Esophagus muscularis mucosa (tissue), 4 donors: ENCODE data around the gene EDDM13. TPM values are rescaled to one million over a fixed set of nuclear protein-coding genes. Genes with fewer than 3 reads are reported as not detected.
A peak's percentile ranks its signal among the peaks of the same experiment; 100 is the strongest.
"Not testable (repeated sequence)": the region's sequence is repeated elsewhere in the genome, so short reads cannot be mapped to it uniquely, and the experiment has no call there.

ENCODE experiments used
- DNase-seq: peaks from one replicate; pipeline ENCODE4 v3.0.0-alpha.2; 2017; ENCODE audit errors: extremely low spot score
- H3K27ac ChIP-seq, 4 donors: fragments of 200-600 bp; sonication (generic); replicated peaks in 1 of 4; 1 replicate in 3 of 4; 2 replicates in 1 of 4; pipeline ENCODE4 v1.5.1; 2016 to 2019; ENCODE audit warnings: mild to moderate bottlenecking in 1 of 4
- H3K27me3 ChIP-seq, 4 donors: fragments of 200-600 bp; sonication (generic); one replicate each; pipeline versions ENCODE4 v1.5.1 to v1.6.0; 2016 to 2019
- H3K36me3 ChIP-seq, 4 donors: fragments of 200-600 bp; sonication (generic); one replicate each; pipeline ENCODE4 v1.5.1; 2016 to 2019
- H3K4me1 ChIP-seq, 4 donors: fragments of 200-600 bp; sonication (generic); one replicate each; pipeline ENCODE4 v1.5.1; 2016 to 2019
- H3K4me3 ChIP-seq, 4 donors: fragments of 200-600 bp; sonication (generic); 1 replicate in 2 of 4; 2 replicates in 2 of 4; pipeline ENCODE4 v1.5.1; 2016 to 2019; ENCODE audit warnings: mild to moderate bottlenecking in 4 of 4, moderate library complexity in 1 of 4
- H3K9me3 ChIP-seq, 4 donors: fragments of 200-600 bp; sonication (generic); 1 replicate in 3 of 4; 2 replicates in 1 of 4; pipeline ENCODE4 v1.5.1; 2016 to 2019
- EP300 ChIP-seq: sonication (generic); formaldehyde crosslinking; IDR thresholded peaks from one replicate; pipeline ENCODE4 v1.6.1; 2017; ENCODE audit warnings: antibody characterized with exemption
- POLR2A ChIP-seq: fragments of 450-650 bp; IDR thresholded peaks from one replicate; pipeline ENCODE4 v1.6.1; 2017; ENCODE audit warnings: antibody characterized with exemption, moderate library complexity, mild to moderate bottlenecking, low read depth
- POLR2AphosphoS5 ChIP-seq, 2 donors: sonication (generic); formaldehyde crosslinking; IDR thresholded peaks; one replicate each; pipeline ENCODE4 v1.6.1; 2017; ENCODE audit warnings: antibody characterized with exemption in 2 of 2
- WGBS: methylation state at CpG from one replicate; pipeline ENCODE4 v1.1.5; 2018; 5-methylcytosine and 5-hydroxymethylcytosine counted together
- intact Hi-C: fragments of 100-400 bp; cut with DNase I; formaldehyde crosslinking; loops from one replicate; pipeline ENCODE4 v1.15.1; 2023
- total RNA-seq, 4 donors: library from RNA; depleted of rRNA; stranded (reverse); fragments of >200 nt; gene quantifications; one replicate each; pipeline versions ENCODE4 v1.1.0 to v1.2.1, GENCODE V29; 2016
- TF ChIP-seq, protein P1 (sequence below), 3 experiments: fragments of 200-600 bp in 2 of 3; fragments of 450-650 bp in 1 of 3; sonication (generic) in 2 of 3; IDR thresholded peaks; one replicate each; pipeline ENCODE4 v1.5.1; 2017 to 2019; ENCODE audit warnings: antibody characterized with exemption in 3 of 3, mild to moderate bottlenecking in 2 of 3, moderate library complexity in 1 of 3

The EDDM13 gene
- total RNA-seq, 4 donors from 2014 or later, result 2.9 TPM; not detected in 3

DNA sequence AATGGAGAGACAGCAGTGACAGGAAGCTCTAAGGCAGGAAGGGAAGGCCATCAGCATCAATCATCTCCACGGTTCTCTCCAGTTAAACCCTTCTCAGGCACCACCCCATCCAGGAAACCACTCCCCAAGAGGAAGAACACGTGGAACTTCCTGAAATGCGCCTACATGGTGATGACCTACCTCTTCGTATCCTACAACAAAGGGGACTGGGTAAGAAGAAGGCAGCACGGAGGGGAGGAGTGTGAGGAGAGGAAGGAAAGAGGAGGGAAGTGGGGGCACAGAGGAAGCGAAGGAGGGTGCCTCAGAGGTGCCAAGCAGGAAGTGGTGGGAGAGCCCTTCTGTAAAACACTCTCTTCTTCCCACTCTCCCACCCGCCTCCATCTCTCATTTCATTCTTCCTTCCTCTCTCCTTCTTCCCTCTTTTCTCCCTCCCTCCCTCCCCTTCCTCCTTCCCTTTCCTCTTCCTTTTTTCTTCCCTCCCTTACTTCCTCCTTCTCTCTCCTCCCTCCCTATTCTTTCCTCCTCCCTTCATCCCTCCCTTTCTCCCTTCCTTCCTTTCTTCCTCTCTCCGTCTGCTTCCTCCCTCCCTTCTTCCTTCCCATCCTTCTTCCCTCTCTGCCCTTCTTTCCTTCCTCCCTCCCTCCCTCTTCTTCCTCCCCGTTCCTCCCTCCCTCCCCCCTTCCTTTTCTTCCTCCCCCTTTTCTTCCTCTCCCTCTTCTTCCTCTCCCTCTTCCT is 29.5 kb downstream of the EDDM13 start:
- intact Hi-C loops, result no loop called here
- no peak overlapping the region for H3K4me3 ChIP-seq
- peaks cover 2 to 29% (median 17%) of the 10 kb centered on the region in 4 donors for H3K36me3 ChIP-seq
- no peak for DNase-seq
- H3K27ac ChIP-seq, result no peak overlapping the region
- no peaks in the 10 kb centered on the region for H3K4me1 ChIP-seq
- no peaks in the 10 kb centered on the region for H3K27me3 ChIP-seq
- TF ChIP-seq, protein P1, sequence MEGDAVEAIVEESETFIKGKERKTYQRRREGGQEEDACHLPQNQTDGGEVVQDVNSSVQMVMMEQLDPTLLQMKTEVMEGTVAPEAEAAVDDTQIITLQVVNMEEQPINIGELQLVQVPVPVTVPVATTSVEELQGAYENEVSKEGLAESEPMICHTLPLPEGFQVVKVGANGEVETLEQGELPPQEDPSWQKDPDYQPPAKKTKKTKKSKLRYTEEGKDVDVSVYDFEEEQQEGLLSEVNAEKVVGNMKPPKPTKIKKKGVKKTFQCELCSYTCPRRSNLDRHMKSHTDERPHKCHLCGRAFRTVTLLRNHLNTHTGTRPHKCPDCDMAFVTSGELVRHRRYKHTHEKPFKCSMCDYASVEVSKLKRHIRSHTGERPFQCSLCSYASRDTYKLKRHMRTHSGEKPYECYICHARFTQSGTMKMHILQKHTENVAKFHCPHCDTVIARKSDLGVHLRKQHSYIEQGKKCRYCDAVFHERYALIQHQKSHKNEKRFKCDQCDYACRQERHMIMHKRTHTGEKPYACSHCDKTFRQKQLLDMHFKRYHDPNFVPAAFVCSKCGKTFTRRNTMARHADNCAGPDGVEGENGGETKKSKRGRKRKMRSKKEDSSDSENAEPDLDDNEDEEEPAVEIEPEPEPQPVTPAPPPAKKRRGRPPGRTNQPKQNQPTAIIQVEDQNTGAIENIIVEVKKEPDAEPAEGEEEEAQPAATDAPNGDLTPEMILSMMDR (IDR thresholded peaks at IDR 0.05), result no peak
- TF ChIP-seq POLR2AphosphoS5 (IDR thresholded peaks at IDR 0.05) (no peak), POLR2A (no peak), EP300 (no peak)
- no peaks in the 10 kb centered on the region for H3K9me3 ChIP-seq
- WGBS, result 62% methylated on average over 9 of the region's 9 CpGs

- no peaks in the 10 kb centered on the region for H3K27me3 ChIP-seq
- H3K9me3 ChIP-seq, result no peaks in the 10 kb centered on the region
- TF ChIP-seq EP300 (no peak), POLR2A (no peak), POLR2AphosphoS5 (IDR thresholded peaks at IDR 0.05) (no peak)
- TF ChIP-seq, protein P1 (IDR thresholded peaks at IDR 0.05), result no peak
- no peak for DNase-seq
- peaks cover 0 to 28% (median 17%) of the 10 kb centered on the region in 4 donors for H3K36me3 ChIP-seq
- no peak overlapping the region for H3K4me3 ChIP-seq
- H3K27ac ChIP-seq, result no peak overlapping the region
- WGBS, result 86% methylated on average over 9 of the region's 9 CpGs
- H3K4me1 ChIP-seq, result no peaks in the 10 kb centered on the region
- intact Hi-C loops, result no loop called here
Observed at GRCh38 chr19:56304243-56304642, 31.7 kb downstream of the EDDM13 start.

DNA sequence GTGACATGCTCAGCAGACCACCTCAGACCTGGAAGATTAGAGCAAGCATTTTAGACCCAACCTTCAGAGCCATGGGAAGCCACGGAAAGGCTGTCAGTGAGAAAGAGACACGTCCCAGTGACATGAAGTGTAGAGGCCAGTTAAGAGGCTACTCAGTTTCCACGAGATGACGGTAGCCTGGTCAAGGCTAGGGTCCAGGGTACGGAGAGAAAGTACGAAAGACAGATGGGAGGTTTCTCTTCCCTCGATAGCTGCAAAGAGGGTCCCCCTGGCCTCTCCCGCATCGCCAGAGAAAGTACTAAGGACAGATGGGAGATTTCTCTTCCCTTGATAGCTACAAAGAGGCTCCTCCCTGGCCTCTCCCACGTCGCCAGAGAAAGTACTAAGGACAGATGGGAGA is 33.5 kb downstream of the EDDM13 start:
- Histone ChIP-seq H3K27me3 (no peaks in the 10 kb centered on the region), H3K36me3 (peaks cover 0 to 32% (median 17%) of the 10 kb centered on the region in 4 donors), H3K4me1 (no peaks in the 10 kb centered on the region), H3K4me3 (no peak overlapping the region), H3K27ac (no peak overlapping the region), H3K9me3 (no peaks in the 10 kb centered on the region)
- no peak for DNase-seq
- intact Hi-C loops, result no loop called here
- WGBS, result 60% methylated on average over 6 of the region's 11 CpGs
- TF ChIP-seq, protein P1 (IDR thresholded peaks at IDR 0.05), result no peak
- TF ChIP-seq POLR2AphosphoS5 (IDR thresholded peaks at IDR 0.05), result no peak
- TF ChIP-seq POLR2A, result no peak
- TF ChIP-seq EP300, result no peak

GRCh38 chr19:56307062-56307461 is 34.5 kb downstream of the EDDM13 start:
- H3K4me1 ChIP-seq, H3K9me3 ChIP-seq, H3K27me3 ChIP-seq, H3K4me3 ChIP-seq, intact Hi-C loops, DNase-seq: not testable (repeated sequence)
- peak overlapping the region in 1 of 4 donors; percentile 57 for H3K27ac ChIP-seq
- 67% methylated on average over 6 of the region's 6 CpGs for WGBS
- H3K36me3 ChIP-seq, result peaks cover 0 to 29% (median 17%) of the 10 kb centered on the region in 4 donors

DNA sequence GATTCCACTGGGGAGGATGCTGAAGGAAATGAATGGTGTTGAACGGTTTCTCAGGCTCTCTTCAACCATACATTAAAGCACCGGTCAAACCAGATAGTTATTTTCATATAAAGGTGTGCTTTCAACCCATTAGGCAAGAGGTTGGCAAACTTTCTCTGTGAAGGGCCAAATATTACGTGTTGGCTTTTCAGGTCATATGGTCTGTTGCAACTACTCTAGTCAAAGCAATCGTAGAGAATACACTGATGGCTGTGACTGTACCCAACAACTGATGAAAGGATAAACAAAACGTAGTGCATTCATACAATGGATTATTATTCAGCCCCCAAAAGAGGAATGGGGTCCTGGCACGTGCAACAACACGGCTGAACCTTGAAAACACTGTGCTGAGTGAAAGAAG is 36.2 kb downstream of the EDDM13 start:
- no peaks in the 10 kb centered on the region for H3K27me3 ChIP-seq

More for the DNA sequence above, 36.2 kb downstream of the EDDM13 start:
- WGBS, result 86% methylated on average over 7 of the region's 7 CpGs
- DNase-seq, result no peak
- H3K36me3 ChIP-seq, result peaks cover 0 to 19% (median 9%) of the 10 kb centered on the region in 4 donors
- no peaks in the 10 kb centered on the region for H3K9me3 ChIP-seq
- intact Hi-C loops, result no loop called here
- no peak overlapping the region for H3K27ac ChIP-seq
- TF ChIP-seq POLR2A (no peak), POLR2AphosphoS5 (IDR thresholded peaks at IDR 0.05) (no peak), EP300 (no peak)
- TF ChIP-seq, protein P1 (IDR thresholded peaks at IDR 0.05), result no peak
- no peak overlapping the region for H3K4me3 ChIP-seq
- H3K4me1 ChIP-seq, result peaks cover 3 to 12% (median 6%) of the 10 kb centered on the region in 4 donors
